ENCODE results near the gene SH3RF1.
A peak's percentile ranks its signal among the peaks of the same experiment; 100 is the strongest.

SH3RF1 gene

DNA sequence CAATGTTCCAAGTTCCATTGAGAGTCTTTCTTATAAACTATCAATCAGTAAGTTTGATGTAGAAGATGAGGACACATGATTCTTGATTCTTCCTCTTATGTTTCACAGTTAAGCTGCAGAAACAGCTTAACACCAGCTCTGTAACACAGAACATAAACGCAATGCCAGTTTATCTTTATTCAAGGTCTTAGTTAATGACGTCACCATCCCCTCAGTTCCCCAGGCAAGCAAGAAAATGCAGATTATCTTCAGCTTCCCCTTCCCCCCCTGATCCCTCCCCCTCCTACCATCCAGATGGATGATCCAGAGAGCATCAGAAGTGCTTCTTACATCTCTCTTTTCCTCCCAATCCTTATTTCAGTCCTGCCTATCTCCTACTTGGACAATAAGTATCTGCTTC, 4.4 kb upstream of the SH3RF1 start:
- DNase-seq, result no peak

DNA sequence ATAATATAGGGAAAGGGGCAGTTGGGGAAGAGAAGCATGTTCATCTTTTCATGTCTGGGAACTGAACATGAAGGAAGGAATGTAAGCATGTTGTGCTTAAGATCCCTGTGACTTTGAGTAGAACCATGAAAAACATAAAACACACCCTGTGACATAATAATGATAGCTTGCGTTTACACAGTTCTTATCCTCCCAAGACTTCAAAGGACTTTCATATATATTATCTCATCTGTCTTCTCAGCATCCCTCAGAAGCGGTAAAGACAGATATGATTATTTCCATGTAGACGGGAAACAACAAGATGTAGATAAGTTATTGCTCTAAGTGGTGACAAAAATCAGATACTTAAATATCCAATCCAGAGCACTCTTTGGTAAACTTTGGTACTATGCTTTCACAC, 3.3 kb upstream of the SH3RF1 start:
- DNase-seq, result no peak

DNA sequence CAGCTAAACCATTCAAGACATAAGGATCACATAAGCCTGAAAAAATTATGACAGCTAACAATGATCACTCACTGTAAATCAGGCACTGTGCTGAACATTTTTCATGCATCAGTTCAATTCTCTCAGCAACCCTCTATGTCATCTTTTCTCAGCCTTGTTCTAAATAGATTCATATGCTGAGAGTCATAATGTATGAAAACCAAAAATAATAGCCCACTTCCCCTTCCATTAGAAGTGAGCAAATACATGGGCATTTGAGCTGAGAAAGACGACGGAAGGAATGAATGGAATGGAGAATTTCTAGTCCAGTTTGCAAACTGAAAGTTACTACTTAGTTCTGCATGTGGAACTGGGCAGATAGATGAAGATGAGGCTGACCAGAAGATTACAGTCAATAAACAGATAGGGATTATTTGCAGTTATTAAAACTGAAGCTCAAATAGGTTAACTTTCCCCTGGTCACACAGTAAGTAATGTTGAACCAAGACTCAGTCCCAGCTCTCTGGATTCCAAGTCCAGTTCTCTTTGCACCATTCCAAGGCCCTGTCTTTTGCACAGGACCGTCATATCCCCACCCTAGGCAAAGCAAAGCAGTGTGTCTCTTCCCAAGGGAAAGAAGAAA, 1.6 kb upstream of the SH3RF1 start:
- peak; percentile 22 to 57 (median 53) for DNase-seq

DNA sequence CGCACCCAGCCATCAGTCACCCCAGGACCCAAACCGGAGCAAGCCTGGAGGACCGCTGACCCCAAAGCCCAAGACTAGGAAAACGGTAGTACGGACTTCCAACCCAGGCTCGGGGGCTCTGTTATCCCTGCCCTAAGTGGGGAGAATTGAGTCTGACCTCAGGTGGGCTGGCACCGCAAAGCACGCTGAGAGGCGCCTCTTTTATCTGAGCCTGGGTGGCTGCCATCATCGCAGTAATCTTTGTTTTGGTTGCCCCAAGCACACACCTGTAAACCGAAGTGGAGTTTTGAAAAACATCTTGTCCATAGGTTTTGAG, 894 bp upstream of the SH3RF1 start:
- DNase-seq, result no peak

DNA sequence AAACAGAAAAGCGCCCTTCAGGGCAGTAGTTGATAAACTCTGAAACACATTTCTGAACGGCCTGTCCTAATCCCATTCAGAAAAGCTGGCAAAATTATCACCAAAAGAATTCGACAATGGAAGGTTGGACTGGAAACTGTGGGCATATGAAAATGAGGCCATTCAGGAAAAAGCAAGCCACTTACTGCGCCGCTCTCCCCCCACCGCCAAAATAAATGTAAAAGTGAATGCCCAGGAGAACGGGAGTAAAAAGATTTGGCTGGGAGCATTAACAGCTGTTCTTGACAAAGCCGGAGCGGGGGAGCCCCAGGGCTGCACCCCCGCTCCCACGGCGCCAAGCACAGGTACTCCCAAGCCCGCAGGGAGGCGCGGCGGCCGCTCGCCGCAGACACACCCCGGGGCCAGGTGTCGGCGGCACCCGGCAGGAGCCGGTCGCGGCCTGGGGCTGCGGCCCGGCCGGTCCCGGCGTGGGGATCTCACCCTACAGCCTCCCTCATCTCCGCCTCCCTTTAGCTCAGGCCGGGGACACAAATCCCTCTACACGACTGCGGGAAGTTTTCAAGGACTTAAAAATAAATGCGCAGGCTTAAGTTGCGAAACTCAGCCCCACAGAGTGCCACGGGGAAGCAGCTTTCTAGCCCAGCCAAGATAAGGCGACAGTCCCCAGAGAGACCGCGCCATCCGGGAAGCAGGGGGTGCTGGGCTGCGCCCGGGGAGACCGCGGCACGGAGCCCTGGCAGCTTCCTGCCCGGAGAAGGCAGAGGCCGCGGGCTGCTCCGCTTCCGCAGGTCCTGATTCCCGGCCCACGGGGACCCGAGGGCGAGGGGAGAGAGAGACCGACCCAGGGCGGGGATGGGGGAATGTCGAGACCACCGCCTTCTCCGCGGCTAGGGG, 593 bp downstream of the SH3RF1 start:
- DNase-seq, result peak; percentile 43 to 75 (median 53)

DNA sequence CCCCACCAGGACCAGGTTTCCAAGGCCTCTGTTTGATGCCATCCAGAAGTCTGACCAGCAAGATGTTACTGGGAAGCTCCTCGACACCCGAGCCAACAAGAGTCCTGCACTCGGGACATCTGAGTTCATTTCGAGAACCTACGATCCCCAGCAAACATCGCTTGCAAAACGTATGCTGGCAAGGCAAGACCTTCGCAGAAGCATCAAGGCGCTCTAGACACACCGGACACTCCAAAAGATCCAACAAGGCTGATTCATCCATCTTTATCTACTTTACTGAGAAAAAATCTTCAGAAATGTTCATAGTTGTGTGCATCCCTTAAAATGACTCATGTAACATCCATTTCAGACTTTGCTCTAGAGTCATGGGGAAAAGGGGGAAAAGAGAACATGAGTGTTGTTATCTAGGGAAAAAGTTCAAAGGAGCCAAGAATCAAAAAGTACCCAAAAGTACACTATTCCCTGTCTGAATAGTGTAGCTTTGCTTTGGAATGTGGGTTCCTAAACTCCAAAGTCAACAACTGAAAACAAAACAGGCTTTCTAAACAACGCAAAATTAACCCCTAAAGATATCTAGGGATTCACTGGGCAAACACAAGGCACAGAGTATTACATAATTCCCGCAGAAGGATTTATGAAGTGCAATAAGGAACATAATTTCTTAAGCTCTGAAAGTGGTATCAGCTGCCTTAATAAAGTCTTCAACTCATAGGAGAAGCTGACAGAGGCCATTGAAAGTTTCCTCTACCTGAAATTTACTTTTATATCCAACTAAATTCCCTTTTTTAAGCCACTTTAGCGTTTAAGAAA, 1.6 kb downstream of the SH3RF1 start:
- peak; percentile 16 to 42 (median 27) for DNase-seq

DNA sequence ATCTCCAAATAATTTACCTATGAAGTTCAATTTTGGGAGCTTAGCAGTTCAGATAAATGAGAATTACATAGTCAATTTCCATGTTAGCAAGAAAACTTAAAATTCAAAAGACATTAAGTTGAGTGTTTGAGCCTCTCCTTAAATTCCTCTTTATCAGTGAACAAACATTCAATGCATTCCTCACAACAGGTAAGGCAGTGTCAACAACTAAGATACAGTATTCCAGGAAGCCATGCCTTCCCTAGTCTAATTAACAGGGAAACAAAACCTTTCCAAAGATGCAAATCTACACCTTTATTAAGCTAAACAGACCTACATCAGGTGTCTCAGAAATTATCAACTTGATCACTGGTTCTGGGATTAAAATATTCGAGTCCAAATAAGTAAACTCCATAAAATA, 3.7 kb downstream of the SH3RF1 start:
- DNase-seq, result no peak

DNA sequence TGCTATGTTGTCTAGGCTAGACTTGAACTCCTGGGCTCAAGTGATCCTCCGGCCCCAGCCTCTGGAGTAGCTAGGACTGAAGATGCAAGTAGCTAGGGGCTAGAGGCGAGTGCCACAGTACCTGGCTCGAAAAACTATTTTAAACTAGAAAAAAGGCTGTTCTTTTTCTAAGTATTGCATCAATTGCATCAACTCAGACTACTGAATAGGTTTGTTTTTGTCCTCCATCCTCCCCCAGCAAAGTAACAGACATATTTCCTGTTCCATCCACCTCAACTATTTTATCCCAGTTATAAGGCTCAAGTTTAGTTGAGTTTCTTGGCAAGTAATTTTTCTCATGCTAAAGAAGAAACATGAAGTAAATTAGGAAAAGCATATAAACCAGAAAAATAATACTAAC, 4.1 kb downstream of the SH3RF1 start:
- DNase-seq, result no peak

DNA sequence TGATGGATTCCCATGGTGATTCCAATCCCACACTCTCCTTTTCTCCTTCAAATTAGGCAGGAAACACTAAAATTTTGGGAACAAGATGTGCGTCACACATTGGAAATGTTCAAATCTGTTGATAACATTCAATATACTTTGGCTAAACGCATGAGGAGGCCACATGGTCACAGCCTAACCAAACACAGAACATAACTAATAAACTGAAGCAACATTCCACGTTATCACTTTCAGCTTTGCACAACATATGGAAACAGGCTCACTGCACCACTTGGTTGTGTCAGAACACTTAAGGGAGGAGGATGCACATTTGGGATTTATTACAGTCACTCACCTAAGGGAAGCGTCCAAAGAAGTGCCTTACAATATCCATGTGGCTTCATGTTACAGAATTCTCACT, 4.7 kb downstream of the SH3RF1 start:
- no peak for DNase-seq

DNA sequence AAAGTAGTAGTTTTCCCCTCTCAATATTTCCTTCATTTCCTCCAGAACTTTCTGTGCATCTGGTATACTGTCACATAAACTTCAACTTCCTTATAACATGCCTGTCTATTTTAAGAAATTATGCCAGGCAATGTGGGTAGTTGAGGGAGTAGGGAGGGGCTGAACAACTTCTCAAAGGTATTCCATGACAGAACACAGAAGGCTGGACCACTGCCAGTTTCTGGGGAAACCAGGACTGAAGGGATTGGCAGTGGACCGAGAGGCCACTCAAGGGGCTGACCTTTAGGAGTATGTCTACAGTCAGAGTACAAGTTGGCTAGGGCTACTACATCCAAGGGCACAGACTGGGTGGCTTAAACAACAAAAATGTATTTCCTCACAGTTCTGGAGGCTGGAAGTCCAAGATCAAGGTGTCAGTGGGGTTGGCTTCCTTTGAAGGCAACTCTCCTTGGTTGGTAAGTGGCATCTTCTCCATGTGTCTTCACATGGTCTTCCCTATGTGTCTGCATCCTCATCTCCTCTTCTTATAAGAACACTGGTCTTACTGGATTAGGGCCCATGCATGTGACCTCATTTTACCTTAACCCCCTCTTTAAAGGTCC, 6.9 kb downstream of the SH3RF1 start:
- no peak for DNase-seq

DNA sequence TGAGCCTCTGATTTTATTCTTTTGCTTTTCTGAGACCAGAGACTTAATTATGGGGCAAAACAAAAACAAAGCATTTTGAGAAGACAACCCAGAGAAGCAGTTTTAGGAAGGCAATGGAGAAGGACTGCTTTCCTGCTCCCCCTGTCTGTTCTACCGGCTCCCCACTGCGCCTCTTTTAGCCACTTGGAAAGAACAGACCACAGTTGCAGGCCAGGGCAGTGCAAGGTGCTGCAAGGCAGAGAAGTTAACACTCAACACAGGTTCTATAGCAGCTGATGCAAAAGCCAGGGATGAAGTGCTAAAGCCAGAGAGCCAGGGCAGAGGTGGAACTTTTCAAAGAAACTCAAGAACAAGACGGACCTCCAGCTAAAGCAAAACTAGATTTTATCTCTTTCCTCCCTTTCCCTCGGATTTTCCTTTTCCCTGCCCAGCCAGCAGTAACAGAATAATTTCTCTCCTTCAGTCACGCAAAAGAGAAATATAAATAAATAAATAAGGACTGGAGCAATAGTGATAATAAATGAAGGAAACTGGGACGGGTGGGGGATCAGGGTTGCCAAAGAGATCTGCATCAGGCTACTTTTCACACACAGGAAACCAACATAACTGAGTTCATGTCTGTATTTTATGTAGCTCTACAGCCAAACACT, 10.4 kb downstream of the SH3RF1 start:
- DNase-seq, result no peak

DNA sequence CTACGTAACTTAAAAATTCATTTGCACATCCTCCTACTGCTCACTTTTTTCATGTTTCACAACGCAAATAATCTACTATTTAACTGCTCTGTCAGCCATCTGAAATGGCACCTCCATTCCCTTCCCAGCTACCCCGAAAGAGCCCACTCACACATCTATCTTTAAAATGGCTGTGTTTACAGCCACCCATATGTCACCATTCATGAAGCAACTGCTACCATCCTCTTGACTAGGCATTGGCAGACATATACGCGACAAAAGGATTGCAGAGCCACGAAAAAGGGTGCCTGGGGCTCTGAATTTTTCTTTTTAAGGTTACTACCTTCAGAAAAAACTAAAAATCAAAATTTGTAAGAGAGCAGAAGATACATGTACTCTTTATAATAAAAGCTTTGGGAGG, 11.5 kb downstream of the SH3RF1 start:
- DNase-seq, result no peak

DNA sequence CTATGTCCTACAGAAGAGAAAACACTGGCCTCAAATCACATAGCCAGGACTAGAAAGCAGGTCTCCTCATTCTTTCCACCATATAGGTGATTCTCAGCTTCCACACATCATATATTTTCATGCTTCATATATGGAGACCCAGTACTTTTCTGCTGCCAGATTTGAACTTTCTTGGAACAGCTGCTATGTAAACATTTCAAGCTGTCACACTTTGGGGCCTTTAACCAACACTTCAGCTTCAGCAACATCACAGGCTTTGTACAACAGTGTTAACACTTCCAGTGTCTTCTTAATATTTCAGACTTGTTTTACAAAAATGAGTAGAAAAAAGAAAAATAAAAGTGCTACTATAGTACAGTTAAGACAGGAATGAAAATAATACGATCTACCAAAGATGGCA, 12.6 kb downstream of the SH3RF1 start:
- DNase-seq, result no peak

DNA sequence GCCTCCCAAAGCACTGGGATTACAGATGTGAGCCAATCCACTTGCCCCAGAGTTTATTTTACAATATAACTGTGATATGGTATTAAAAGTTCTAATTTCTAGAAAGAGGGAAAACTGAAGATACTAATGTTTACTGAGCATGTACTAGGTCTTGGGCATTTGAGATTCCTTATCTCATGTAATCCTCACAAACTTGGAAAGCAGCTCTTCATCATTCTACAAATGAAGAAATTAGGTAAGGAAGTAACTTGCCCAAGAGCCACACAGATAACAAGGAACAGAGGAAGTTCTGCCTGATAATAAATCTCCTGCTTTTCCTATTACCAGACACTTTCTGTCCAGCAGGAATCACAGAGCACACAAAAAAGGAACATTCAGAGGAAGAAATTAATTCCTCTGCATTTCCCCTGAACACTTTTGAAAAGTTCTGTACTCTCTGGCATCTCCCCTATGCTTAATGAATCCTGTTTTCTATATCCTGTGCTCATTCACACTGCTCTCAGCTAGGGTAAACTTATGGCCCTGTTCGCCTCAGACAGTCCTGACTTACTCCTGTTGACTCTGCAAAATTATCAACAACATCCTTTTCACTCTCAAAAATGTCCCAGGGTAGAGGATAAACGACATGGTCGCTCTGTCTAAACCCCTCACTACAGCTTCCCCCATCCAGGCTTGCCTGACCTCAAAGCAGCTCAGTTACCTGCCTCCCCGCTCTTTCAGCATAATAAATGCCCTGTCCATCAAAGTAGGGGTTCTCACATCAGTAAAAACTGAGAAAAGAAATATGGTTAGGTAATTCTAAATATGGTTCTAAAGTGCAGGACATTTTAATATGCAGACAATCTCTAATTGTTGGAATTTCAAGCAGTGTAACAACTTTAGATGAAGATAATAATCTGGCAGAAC, 13.6 kb downstream of the SH3RF1 start:
- no peak for DNase-seq

DNA sequence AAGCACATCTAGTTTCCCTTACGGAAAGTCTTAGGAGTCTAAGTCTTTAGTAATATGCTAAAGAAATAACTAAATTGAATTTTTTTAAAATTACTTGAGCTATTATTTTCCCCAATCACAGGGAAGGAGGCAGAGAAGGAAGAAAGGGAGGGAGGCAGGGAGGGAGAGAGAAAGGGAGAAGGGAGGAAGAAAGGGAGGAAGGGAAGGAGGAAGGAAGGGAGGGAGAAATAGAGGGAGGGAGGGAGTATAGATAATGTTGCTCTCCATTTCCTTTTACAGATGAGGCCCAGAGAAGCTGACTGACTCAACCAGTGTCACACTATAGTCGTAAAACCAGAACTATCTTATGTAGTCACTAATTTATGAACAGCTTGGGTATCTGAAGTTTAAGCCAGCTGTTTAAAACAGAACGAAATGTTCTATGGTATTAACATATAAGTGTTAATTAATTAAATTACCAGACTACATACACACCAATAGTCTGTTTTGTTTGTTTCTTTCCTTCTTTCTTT, 14.6 kb downstream of the SH3RF1 start:
- no peak for DNase-seq

DNA sequence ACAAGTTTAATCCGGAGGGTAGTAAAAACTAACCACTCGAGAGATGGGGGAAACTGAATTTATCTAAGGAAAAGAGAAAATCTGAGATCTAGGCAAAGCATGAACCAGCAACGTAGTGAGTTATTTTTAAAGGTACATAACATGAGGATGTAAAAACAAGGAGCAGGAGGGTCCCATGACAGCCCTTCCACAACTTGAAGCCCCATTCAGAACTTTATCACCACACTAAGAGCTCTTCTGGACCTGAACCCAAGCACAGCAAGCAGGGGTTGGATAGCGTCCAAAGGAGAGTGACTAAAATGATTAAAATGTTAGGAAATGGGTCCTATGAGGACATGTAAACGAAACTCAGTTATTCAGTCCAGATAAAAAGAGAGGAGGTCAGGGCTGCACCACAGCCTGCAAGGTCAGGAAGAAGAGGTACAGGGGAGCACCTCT, 16.2 kb downstream of the SH3RF1 start:
- no peak for DNase-seq

DNA sequence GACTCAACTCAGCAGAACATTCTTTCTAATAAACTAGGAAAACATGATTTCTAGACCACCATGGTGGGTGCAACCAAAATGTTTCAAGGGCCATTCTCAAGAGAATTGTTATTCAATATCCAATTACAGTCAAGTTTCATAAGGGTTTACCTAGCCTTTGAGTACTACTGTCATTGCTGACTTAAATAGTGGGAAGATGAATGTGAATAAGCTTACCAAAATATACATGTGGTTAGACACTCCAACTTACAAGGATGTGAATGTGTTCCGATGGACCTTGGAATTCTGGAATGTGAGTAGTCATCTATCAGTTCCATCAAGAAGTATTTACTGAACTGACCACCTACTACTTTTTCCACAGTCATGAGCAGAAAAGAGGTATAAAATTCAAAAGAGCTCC, 16.9 kb downstream of the SH3RF1 start:
- DNase-seq, result no peak

DNA sequence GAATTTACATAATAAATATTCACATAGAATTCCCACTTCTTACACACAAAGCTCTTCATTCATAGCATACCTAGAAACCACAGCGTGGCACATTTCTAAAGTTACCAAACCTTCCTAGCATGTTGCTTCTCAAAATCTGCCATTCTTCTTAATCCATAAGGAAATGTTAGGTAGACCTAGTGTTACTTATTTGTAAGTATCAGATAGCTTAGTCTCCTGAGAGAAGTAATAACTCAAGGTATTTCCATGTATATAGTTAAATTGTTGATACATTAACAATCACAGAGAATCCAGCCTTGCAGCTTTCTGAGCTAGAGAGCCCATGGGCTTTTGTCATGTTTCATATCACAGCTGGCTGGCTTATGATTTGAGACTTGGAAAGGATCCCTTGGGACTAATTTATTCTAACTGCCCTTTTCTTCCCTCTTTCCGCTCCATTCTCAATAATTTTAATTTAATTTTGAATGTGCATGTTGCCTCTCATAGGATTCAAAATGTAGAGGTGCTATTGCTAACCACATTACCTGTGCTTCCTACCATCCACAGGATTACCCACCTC, 17.6 kb downstream of the SH3RF1 start:
- DNase-seq, result no peak

DNA sequence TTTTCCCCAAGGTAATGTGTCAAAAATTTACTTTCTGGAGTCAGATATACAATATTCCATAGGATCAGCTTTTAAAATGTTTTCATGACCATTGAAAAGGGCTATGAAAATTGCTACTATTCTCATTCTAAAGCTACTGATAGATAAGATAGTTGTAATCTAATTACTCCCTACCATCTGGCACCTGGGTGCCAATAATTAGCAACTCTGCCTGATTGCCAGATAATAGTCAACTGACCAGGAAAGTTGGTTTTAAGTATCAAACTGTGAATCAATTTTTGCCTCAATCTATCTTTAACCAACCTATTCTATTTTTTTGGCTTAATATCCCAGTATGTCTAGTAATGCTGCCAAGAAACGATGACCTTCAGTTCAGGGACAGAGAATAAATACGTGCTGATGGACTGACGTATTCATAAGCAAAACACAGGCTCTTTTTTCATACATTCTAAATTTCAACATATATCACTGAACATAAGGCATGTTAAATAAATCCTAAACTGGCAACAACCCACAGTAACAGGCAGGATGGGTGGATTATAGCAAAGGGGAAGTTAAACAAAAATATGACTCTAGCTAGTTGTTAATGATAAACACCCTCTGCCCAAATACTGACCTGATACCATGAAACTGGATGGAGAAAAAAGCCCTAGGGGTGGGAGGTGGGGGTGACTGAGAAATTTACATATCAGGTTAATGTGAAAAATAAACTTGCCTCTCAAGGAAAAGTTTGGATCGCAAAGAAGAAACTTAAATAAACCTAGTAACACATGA, 18.2 kb downstream of the SH3RF1 start:
- no peak for DNase-seq

Data from suppressor macrophage treated with lipopolysaccharide for 1 hour (primary cell).